Adrenal gland (tissue), 5 donors: ENCODE measurements around the gene INSM2.

Experiments
- CTCF ChIP-seq, 6 experiments: fragments of 450-650 bp in 4 of 6; fragments of 200-600 bp in 2 of 6; sonication (generic) in 1 of 6; IDR thresholded peaks; 1 replicate in 5 of 6; 2 replicates in 1 of 6; pipeline versions ENCODE4 v1.5.1 to v1.8.0; 2016 to 2021; ENCODE audit warnings: antibody characterized with exemption in 6 of 6, mild to moderate bottlenecking in 2 of 6, moderate library complexity in 1 of 6
- POLR2A ChIP-seq, 2 donors: fragments of 450-650 bp; IDR thresholded peaks; one replicate each; pipeline ENCODE4 v1.6.1; 2017; ENCODE audit warnings: antibody characterized with exemption in 2 of 2, mild to moderate bottlenecking in 2 of 2, moderate library complexity in 1 of 2
- donor health status: DM: no; HTN: no; CAD: no.

GRCh38 chr14:35556548-35556947 is 22.6 kb downstream of the INSM2 start:
- TF ChIP-seq CTCF (IDR thresholded peaks at IDR 0.05) = no peak
- TF ChIP-seq POLR2A (IDR thresholded peaks at IDR 0.05) = no peak
